Ishikawa (cell line): ENCODE results near the gene RSPH9.

Experiments
- CEBPB ChIP-seq: IDR thresholded peaks from 2 replicates; pipeline ENCODE4 v1.6.1; 2012
- CREB1 ChIP-seq: IDR thresholded peaks from 2 replicates; pipeline ENCODE4 v1.6.1; 2012; ENCODE audit warnings: low read depth
- EGR1 ChIP-seq: IDR thresholded peaks from 2 replicates; pipeline ENCODE4 v1.6.1; 2012
- EP300 ChIP-seq: IDR thresholded peaks from 2 replicates; pipeline ENCODE4 v1.6.1; 2012; ENCODE audit warnings: borderline replicate concordance
- FOXM1 ChIP-seq: IDR thresholded peaks from 2 replicates; pipeline ENCODE4 v1.6.1; 2012; ENCODE audit warnings: low read depth, borderline replicate concordance
- NFIC ChIP-seq: IDR thresholded peaks from 2 replicates; pipeline ENCODE4 v1.6.1; 2012
- RAD21 ChIP-seq: IDR thresholded peaks from 2 replicates; pipeline ENCODE4 v1.6.1; 2012; ENCODE audit warnings: low read depth
- TAF1 ChIP-seq: IDR thresholded peaks from 2 replicates; pipeline ENCODE4 v1.6.1; 2012; ENCODE audit warnings: low read depth, mild to moderate bottlenecking
- TCF12 ChIP-seq: IDR thresholded peaks from 2 replicates; pipeline ENCODE4 v1.6.1; 2012; ENCODE audit warnings: low read depth
- TEAD4 ChIP-seq: IDR thresholded peaks from 2 replicates; pipeline ENCODE4 v1.6.1; 2012
- YY1 ChIP-seq: IDR thresholded peaks from 2 replicates; pipeline ENCODE4 v1.6.1; 2012; ENCODE audit warnings: low read depth
- ZBTB7A ChIP-seq: IDR thresholded peaks from 2 replicates; pipeline ENCODE4 v1.6.1; 2012; ENCODE audit warnings: low read depth
- TF ChIP-seq, protein P1 (sequence below): IDR thresholded peaks from 2 replicates; pipeline ENCODE4 v1.6.1; 2012; ENCODE audit warnings: low read depth, mild to moderate bottlenecking
- TF ChIP-seq, protein P2 (sequence below): IDR thresholded peaks from 2 replicates; pipeline ENCODE4 v1.6.1; 2012
- TF ChIP-seq, protein P3 (sequence below): IDR thresholded peaks from 2 replicates; pipeline ENCODE4 v1.6.1; 2012

Gene RSPH9

DNA sequence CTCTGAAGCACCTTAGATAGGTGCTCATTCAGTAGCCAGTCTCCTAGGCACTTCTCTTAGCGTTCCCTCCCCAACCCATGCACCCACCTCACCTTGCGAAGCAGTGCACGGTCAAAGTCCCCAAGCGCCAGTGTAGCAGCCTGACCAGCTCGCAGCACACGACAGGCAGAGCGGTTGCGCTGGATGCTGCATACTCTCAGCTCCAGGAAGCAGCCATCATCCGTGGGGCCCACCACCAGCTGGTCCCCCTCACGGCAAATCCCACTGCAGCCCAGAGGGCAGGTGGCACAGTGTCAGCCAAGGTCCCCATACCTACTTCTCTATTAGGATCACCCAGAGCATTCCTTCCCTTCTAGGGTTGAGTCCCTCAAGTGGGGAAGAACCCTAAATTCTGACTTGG is 22.3 kb upstream of the RSPH9 start:
- TF ChIP-seq, protein P1, sequence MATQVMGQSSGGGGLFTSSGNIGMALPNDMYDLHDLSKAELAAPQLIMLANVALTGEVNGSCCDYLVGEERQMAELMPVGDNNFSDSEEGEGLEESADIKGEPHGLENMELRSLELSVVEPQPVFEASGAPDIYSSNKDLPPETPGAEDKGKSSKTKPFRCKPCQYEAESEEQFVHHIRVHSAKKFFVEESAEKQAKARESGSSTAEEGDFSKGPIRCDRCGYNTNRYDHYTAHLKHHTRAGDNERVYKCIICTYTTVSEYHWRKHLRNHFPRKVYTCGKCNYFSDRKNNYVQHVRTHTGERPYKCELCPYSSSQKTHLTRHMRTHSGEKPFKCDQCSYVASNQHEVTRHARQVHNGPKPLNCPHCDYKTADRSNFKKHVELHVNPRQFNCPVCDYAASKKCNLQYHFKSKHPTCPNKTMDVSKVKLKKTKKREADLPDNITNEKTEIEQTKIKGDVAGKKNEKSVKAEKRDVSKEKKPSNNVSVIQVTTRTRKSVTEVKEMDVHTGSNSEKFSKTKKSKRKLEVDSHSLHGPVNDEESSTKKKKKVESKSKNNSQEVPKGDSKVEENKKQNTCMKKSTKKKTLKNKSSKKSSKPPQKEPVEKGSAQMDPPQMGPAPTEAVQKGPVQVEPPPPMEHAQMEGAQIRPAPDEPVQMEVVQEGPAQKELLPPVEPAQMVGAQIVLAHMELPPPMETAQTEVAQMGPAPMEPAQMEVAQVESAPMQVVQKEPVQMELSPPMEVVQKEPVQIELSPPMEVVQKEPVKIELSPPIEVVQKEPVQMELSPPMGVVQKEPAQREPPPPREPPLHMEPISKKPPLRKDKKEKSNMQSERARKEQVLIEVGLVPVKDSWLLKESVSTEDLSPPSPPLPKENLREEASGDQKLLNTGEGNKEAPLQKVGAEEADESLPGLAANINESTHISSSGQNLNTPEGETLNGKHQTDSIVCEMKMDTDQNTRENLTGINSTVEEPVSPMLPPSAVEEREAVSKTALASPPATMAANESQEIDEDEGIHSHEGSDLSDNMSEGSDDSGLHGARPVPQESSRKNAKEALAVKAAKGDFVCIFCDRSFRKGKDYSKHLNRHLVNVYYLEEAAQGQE: no peak
- no peak for TF ChIP-seq RAD21
- TF ChIP-seq, protein P2, sequence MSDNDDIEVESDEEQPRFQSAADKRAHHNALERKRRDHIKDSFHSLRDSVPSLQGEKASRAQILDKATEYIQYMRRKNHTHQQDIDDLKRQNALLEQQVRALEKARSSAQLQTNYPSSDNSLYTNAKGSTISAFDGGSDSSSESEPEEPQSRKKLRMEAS: no peak
- no peak for TF ChIP-seq EGR1
- no peak for TF ChIP-seq ZBTB7A
- no peak for TF ChIP-seq FOXM1
- no peak for TF ChIP-seq EP300
- TF ChIP-seq CEBPB: no peak
- TF ChIP-seq, protein P3, sequence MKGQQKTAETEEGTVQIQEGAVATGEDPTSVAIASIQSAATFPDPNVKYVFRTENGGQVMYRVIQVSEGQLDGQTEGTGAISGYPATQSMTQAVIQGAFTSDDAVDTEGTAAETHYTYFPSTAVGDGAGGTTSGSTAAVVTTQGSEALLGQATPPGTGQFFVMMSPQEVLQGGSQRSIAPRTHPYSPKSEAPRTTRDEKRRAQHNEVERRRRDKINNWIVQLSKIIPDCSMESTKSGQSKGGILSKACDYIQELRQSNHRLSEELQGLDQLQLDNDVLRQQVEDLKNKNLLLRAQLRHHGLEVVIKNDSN: no peak
- TF ChIP-seq YY1: no peak
- TF ChIP-seq TAF1: no peak
- TF ChIP-seq CREB1: no peak
- no peak for TF ChIP-seq TEAD4
- TF ChIP-seq TCF12: no peak

DNA sequence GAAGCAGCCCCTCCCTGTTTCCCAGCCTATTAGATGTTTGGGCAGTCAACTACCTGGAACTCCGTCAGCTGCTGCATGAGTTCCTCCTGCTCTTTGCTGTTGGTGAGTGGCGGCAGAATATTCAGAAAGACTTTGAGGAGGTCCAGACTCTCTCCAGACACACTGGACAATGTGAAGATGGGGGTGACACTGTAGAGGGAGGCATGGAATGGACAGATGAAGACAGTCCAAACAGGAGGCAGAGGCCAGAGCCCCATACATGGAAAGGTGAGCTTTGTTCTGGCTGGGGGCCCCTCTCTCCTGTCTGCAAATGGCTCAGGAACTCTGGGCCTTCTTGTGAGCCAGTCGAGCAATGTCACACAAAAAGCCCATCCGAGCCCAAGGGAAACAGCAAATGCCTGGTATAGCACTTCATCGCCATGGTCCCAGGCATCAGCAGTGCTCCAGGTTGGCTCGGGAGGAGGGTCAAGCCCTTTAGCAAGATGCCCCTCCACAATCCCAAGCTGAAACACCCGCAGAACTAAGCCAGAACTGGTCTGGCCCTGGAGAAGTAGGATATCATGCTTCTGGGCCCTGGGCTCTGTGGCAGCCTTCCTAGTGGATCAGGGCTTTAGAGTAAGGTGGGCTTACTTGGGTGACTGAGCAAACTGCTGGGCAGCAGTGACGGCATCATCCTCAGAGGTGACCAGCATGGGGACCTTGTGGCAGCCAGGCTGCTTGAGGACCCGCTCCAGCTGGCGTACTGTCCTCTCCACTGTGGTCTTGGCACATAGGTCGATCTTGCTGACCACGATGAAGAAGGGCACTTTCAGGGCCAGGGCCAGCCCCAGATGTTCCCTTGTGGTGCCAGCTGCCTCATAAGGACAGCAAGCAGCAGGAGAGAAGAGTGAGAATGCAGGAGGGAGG is 20.7 kb upstream of the RSPH9 start:
- TF ChIP-seq, protein P3: no peak
- TF ChIP-seq NFIC (no peak), FOXM1 (no peak), CREB1 (no peak), EGR1 (no peak), CEBPB (no peak), TCF12 (no peak)
- TF ChIP-seq, protein P2: no peak

DNA sequence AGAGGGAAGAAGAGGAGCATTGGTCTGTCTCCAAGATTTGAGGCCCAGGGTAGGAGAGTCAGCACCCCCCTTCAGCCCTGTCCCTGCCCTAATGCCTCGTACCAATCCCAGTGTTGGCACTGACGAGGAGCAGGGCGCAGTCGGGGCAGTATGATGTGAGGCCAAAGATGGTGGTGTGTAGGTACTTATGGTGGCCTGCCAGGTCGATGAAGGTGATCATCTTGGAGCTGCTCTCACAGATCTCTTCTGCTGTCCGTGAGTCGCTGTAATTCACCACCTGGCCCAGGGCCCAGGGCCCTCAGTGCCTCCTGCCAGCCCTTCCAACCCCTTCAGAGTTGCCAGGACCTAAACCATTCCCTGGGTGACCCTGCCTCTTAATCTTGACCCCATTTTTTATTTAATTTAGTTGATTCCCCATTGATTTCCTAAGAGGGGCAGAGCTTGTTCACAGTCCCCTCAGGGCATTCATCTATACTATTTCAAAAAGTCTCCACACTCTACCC is 20.0 kb upstream of the RSPH9 start:
- TF ChIP-seq CREB1: no peak
- TF ChIP-seq EP300: no peak
- TF ChIP-seq, protein P2: no peak
- no peak for TF ChIP-seq EGR1
- TF ChIP-seq, protein P1: no peak

DNA sequence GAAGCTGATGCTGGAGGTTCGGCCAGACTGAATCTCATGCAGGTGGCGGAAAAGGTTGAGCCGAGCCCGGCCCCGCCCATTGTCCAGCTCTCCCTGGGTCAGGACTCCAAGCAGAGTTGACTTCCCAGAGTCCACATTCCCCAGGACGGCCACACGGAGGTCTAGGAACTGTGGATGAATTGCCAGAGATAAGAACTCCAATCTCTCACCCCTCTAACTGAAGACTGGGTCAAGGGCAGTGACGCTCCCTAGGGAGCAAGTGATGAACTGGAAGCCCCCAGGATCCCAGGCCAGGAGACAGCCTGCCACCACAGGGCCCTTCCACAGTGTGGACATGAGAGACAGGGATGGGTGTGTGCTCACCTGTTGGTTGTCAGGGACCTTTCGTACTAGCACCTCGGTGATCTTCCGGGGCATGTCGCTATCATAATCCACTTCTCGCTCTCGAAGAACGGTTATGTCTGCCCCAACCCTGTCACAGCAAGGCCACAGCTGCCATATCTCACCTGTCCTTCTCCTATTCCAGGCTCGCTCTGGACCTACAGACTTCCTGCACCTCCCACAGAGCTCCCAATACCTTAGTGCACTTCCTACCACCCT is 19.3 kb upstream of the RSPH9 start:
- no peak for TF ChIP-seq EGR1
- TF ChIP-seq RAD21: no peak
- no peak for TF ChIP-seq CREB1
- TF ChIP-seq, protein P2: no peak
- TF ChIP-seq, protein P3: no peak
- no peak for TF ChIP-seq NFIC
- no peak for TF ChIP-seq FOXM1
- TF ChIP-seq ZBTB7A: no peak
- no peak for TF ChIP-seq TAF1
- TF ChIP-seq, protein P1: no peak
- TF ChIP-seq CEBPB: no peak
- TF ChIP-seq EP300: no peak
- no peak for TF ChIP-seq TEAD4
